ENCODE data around the gene CRTC3.

GRCh38 chr15:90633360-90633759 is 103.6 kb downstream of the CRTC3 start:
- TF ChIP-seq POLR2AphosphoS5 (IDR thresholded peaks at IDR 0.05; ENCODE audit: low read depth, low read length) (no peak), REST (IDR thresholded peaks at IDR 0.05; ENCODE audit: insufficient read depth in 1 of 2, low read depth in 2 of 2, low read length in 2 of 2) (no peak), TAF1 (IDR thresholded peaks at IDR 0.05; ENCODE audit: borderline replicate concordance, insufficient read depth, low read length) (no peak), FOXP2 (optimal IDR thresholded peaks at IDR 0.05; ENCODE audit: borderline replicate concordance, extremely low read depth, extremely low read length, insufficient read depth) (no peak), SIN3A (IDR thresholded peaks at IDR 0.05; ENCODE audit: borderline replicate concordance, insufficient read depth, low read length) (no peak)

Measured in PFSK-1 (cell line).